ENCODE data around the gene ATOH8. TPM values are rescaled to one million over a fixed set of nuclear protein-coding genes. Genes with fewer than 3 reads are reported as not detected.
"Not testable (repeated sequence)": the region's sequence is repeated elsewhere in the genome, so short reads cannot be mapped to it uniquely, and the experiment has no call there.

Gene ATOH8
- total RNA-seq, 6 experiments from 2014 or later: 34.4 to 53.0 (median 45.5) TPM

- H3K4me1 Mint-ChIP-seq (ENCODE audit: low read depth): peaks cover 17% of the 10 kb centered on the region
- TF ChIP-seq CTCF (IDR thresholded peaks at IDR 0.05): no peak
These were observed 74.2 kb downstream of the ATOH8 start for GRCh38 chr2:85827879-85828569.

GRCh38 chr2:85828725-85829124 is 74.9 kb downstream of the ATOH8 start:
- TF ChIP-seq CTCF (IDR thresholded peaks at IDR 0.05): no peak
- no peak overlapping the region for H3K4me3 Mint-ChIP-seq
- no peaks in the 10 kb centered on the region for H3K9me3 Mint-ChIP-seq
- peaks cover 17% of the 10 kb centered on the region for H3K4me1 Mint-ChIP-seq (ENCODE audit: low read depth)
- no peak overlapping the region for H3K27ac Mint-ChIP-seq
- peaks cover 3% of the 10 kb centered on the region for H3K27me3 Mint-ChIP-seq (ENCODE audit: insufficient read depth)
- no peak for DNase-seq
- H3K36me3 Mint-ChIP-seq (ENCODE audit: low read depth): no peaks in the 10 kb centered on the region

More at GRCh38 chr2:85827879-85828569, 74.2 kb downstream of the ATOH8 start:
- no peaks in the 10 kb centered on the region for H3K9me3 Mint-ChIP-seq
- H3K27ac Mint-ChIP-seq: no peak overlapping the region; the same call in 1 of the 2 replicates
- peaks cover 3% of the 10 kb centered on the region for H3K27me3 Mint-ChIP-seq (ENCODE audit: insufficient read depth)
- no peak for DNase-seq
- no peaks in the 10 kb centered on the region for H3K36me3 Mint-ChIP-seq (ENCODE audit: low read depth)
- H3K4me3 Mint-ChIP-seq: peak overlapping the region; percentile 78; the same call in 1 of the 2 replicates

- H3K36me3 Mint-ChIP-seq (ENCODE audit: low read depth); DNase-seq; H3K4me3 Mint-ChIP-seq; H3K27me3 Mint-ChIP-seq (ENCODE audit: insufficient read depth); H3K9me3 Mint-ChIP-seq; H3K27ac Mint-ChIP-seq: not testable (repeated sequence)
- peaks cover 20% of the 10 kb centered on the region for H3K4me1 Mint-ChIP-seq (ENCODE audit: low read depth)
These were observed 75.6 kb downstream of the ATOH8 start for GRCh38 chr2:85829394-85829793.

GRCh38 chr2:85830645-85831044 is 76.9 kb downstream of the ATOH8 start:
- H3K27ac Mint-ChIP-seq: no peak overlapping the region
- TF ChIP-seq CTCF (IDR thresholded peaks at IDR 0.05): peak; percentile 41; the same call in 1 of the 2 replicates
- no peak overlapping the region for H3K4me3 Mint-ChIP-seq
- no peak for DNase-seq
- peaks cover 5% of the 10 kb centered on the region; the same call in 1 of the 2 replicates for H3K36me3 Mint-ChIP-seq (ENCODE audit: low read depth)
- H3K9me3 Mint-ChIP-seq: peaks cover 8% of the 10 kb centered on the region; the same call in 1 of the 2 replicates
- peaks cover 3% of the 10 kb centered on the region for H3K27me3 Mint-ChIP-seq (ENCODE audit: insufficient read depth)
- H3K4me1 Mint-ChIP-seq (ENCODE audit: low read depth): peaks cover 25% of the 10 kb centered on the region

- H3K9me3 Mint-ChIP-seq: peaks cover 9% of the 10 kb centered on the region; the same call in 1 of the 2 replicates
- no peak for DNase-seq
- peaks cover 2% of the 10 kb centered on the region for H3K27me3 Mint-ChIP-seq (ENCODE audit: insufficient read depth)
- peaks cover 24% of the 10 kb centered on the region for H3K4me1 Mint-ChIP-seq (ENCODE audit: low read depth)
- H3K4me3 Mint-ChIP-seq: no peak overlapping the region
- no peak overlapping the region for H3K27ac Mint-ChIP-seq
- peaks cover 5% of the 10 kb centered on the region; the same call in 1 of the 2 replicates for H3K36me3 Mint-ChIP-seq (ENCODE audit: low read depth)
- TF ChIP-seq CTCF (IDR thresholded peaks at IDR 0.05): no peak
These were observed 77.9 kb downstream of the ATOH8 start for GRCh38 chr2:85831735-85832134.

GRCh38 chr2:85834466-85834865 is 80.7 kb downstream of the ATOH8 start:
- peaks cover 2% of the 10 kb centered on the region for H3K27me3 Mint-ChIP-seq (ENCODE audit: insufficient read depth)
- H3K27ac Mint-ChIP-seq: no peak overlapping the region
- peaks cover 7% of the 10 kb centered on the region for H3K36me3 Mint-ChIP-seq (ENCODE audit: low read depth)
- TF ChIP-seq CTCF (IDR thresholded peaks at IDR 0.05): no peak
- H3K9me3 Mint-ChIP-seq: peaks cover 9% of the 10 kb centered on the region; the same call in 1 of the 2 replicates
- no peak for DNase-seq
- no peak overlapping the region for H3K4me3 Mint-ChIP-seq
- 0 out of 2 replicates have a peak, but pooled peaks cover 8% of the 10 kb centered on the region for H3K4me1 Mint-ChIP-seq (ENCODE audit: low read depth)
